Activated T-cell treated with anti-CD3 and anti-CD28 coated beads, Interleukin-2, amount 50 U/mL, for 4 hours (primary cell): Measurements from ENCODE around the gene KIAA1328. TPM values are rescaled to one million over a fixed set of nuclear protein-coding genes. Genes with fewer than 3 reads are reported as not detected.
"Not testable (repeated sequence)": the region's sequence is repeated elsewhere in the genome, so short reads cannot be mapped to it uniquely, and the experiment has no call there.

Experiments used
- ATAC-seq, 2 donors: fragments of 200-7000 bp; cut with Tn5 transposase; one replicate each; pipeline ENCODE4 v1.10.0; 2021
- DNase-seq: peaks from one replicate; pipeline ENCODE4 v3.0.0-alpha.2; 2020
- H3K27me3 Mint-ChIP-seq: one replicate; pipeline ENCODE4 v1.8.0; 2021; ENCODE audit warnings: low read depth, mixed read lengths
- H3K36me3 Mint-ChIP-seq: one replicate; pipeline ENCODE4 v1.8.0; 2022; ENCODE audit warnings: mixed read lengths; ENCODE audit not compliant: insufficient read depth
- H3K4me1 Mint-ChIP-seq: one replicate; pipeline ENCODE4 v1.8.0; 2021; ENCODE audit warnings: low read depth, mixed read lengths
- H3K4me3 Mint-ChIP-seq: one replicate; pipeline ENCODE4 v1.8.0; 2021; ENCODE audit warnings: mild to moderate bottlenecking, moderate library complexity, mixed read lengths
- H3K9me3 Mint-ChIP-seq: one replicate; pipeline ENCODE4 v1.8.0; 2021; ENCODE audit warnings: mixed read lengths
- total RNA-seq, 3 donors: library from RNA; stranded (reverse); gene quantifications; one replicate each; pipeline ENCODE4 v1.2.1, GENCODE V29; 2021

The KIAA1328 gene
- total RNA-seq, 3 donors from 2014 or later = 4.3 to 5.2 (median 4.8) TPM

DNA sequence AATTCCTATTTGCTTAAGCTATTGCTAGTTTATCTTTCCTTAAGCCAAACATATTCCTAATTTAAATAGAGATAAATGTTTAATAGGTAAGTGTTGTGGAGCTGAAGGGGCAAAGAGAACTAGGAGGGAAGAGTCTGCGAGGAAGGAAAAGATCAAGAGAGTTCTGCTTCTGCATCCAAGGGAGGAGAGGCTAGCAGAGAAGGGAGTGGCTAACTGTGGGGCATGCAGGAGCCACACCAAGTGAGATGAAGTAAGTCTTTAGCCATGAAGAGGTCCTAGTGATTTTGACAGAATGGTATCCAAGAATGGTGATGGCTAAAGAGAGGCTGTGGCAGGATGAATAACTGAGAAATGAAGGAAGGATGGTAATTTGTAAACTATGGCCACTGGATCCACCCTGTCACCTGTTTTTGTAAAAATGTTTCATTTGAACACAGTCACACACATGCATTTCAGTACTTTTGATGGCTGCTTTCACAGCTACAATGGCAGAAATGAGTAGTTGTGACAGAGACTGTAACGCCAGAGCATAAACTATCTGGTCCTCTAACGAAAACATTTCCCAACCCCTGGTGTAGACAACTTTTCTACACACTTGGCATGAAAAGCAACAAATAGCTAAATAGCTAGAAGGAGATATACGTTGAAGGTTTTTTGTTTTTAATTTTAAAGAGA, 15.7 kb upstream of the KIAA1328 start:
- DNase-seq = no peak
- Mint-ChIP-seq H3K27me3 (no peaks in the 10 kb centered on the region), H3K4me1 (peaks cover 5% of the 10 kb centered on the region), H3K36me3 (peaks cover 7% of the 10 kb centered on the region), H3K9me3 (no peaks in the 10 kb centered on the region), H3K4me3 (no peak overlapping the region)
- no peak for ATAC-seq

DNA sequence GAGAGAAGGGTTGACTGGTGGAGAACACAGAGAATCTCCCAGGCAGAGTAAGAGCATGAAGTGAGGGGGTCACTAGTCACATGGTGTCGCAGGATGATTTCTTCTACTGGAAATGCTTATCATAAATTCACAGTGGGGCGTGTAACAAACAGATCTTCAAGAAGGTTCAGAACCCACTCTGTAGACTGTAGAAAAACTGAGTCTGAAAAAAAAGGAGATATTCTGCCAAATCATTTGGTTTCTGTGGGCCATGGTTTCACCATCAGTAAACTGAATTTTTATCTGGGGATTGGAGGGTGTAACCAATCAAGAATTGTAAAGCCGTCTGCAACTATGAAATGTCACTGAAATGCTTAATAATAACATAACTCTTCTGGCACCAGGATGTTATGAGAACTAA, 15.1 kb upstream of the KIAA1328 start:
- Mint-ChIP-seq H3K9me3 (no peaks in the 10 kb centered on the region), H3K27me3 (no peaks in the 10 kb centered on the region), H3K4me1 (peaks cover 5% of the 10 kb centered on the region), H3K36me3 (peaks cover 10% of the 10 kb centered on the region), H3K4me3 (no peak overlapping the region)
- ATAC-seq = no peak
- no peak for DNase-seq

DNA sequence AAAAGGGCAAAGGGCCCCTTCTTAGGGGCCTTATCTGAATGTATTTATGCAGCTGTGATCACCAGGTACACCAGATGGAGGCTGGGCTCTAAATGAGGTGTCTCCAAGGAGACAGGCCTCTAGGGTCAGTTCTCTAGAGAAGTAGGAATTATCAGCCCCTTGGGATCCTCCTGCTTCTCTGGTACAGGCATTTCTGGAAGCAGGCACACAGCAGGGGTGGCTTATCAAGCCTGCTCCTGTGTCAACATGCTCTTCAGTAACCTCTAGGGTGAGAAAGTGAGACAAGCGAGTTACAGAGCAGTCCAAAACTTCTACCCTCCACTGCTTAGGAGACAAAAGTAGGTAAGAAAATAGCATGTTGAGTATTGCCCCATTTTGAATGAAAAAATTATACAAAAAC, 13.9 kb upstream of the KIAA1328 start:
- no peaks in the 10 kb centered on the region for H3K9me3 Mint-ChIP-seq
- peaks cover 10% of the 10 kb centered on the region for H3K36me3 Mint-ChIP-seq
- no peak overlapping the region for H3K4me3 Mint-ChIP-seq
- H3K4me1 Mint-ChIP-seq = no peaks in the 10 kb centered on the region
- H3K27me3 Mint-ChIP-seq = no peaks in the 10 kb centered on the region
- DNase-seq (no peak), ATAC-seq (no peak)

DNA sequence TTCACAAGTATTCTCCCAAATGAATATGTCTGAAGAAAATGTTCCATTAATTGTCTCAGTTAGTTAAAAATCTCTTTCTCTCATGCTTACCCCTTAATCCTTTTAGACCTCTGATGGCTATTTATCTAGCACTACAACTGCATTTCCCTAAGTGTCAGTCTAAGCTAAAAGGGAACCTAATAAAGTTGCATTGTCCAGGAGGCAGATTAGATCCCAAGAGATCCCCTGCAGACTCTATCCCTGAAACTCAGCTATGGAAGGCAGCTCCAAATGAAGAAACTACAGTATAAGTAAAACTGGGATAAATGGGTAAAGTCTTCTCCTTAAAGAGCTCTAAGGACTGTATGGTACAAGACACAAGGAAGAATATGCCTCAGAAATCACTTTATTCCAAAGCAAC, 12.8 kb upstream of the KIAA1328 start:
- H3K9me3 Mint-ChIP-seq, H3K4me1 Mint-ChIP-seq, H3K36me3 Mint-ChIP-seq, ATAC-seq, DNase-seq, H3K27me3 Mint-ChIP-seq, H3K4me3 Mint-ChIP-seq: not testable (repeated sequence)

DNA sequence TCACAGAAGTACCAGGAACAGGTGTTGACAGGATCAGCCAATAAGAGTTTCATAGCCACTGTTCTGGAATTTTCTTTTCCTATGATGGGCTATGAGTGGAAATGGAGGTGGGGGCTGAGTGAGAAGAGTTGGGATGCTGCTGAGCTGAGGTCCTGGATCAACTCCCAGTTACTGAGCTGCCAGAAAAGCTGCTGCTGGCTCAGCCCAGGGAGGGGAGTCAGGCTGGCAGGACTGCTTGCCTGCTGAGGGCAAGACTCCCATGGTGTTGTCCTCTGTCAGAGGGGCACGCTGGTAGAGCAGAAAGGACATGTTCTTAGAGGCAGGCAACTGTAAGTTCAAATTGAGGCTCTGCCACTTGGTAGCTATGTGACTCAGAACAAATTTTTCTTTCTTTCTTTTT, 11.9 kb upstream of the KIAA1328 start:
- DNase-seq (no peak), ATAC-seq (no peak)
- Mint-ChIP-seq H3K27me3 (no peaks in the 10 kb centered on the region), H3K4me3 (no peak overlapping the region), H3K9me3 (no peaks in the 10 kb centered on the region), H3K36me3 (peaks cover 10% of the 10 kb centered on the region), H3K4me1 (no peaks in the 10 kb centered on the region)

DNA sequence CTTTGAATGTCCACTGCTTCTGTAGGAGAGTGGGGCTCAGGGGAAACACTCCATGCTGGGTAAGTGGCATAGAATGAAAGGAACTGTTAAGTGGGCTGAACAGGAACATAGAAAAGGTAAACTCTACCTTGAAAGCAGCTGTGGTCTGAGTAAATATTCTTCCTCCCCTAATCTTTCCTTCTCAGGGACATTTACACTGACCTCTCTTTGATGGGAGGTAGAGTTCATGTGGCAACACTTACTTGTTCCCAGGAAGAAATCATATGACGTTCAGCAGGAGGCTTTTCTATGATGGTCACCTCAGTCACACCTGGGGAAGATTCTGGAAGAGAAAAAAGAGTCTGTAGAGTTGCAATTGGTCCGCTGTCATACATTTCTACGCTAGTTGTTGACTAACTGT, 10.3 kb upstream of the KIAA1328 start:
- Mint-ChIP-seq H3K9me3 (no peaks in the 10 kb centered on the region), H3K36me3 (peaks cover 10% of the 10 kb centered on the region), H3K4me3 (no peak overlapping the region), H3K27me3 (no peaks in the 10 kb centered on the region), H3K4me1 (no peaks in the 10 kb centered on the region)
- ATAC-seq (no peak), DNase-seq (no peak)

DNA sequence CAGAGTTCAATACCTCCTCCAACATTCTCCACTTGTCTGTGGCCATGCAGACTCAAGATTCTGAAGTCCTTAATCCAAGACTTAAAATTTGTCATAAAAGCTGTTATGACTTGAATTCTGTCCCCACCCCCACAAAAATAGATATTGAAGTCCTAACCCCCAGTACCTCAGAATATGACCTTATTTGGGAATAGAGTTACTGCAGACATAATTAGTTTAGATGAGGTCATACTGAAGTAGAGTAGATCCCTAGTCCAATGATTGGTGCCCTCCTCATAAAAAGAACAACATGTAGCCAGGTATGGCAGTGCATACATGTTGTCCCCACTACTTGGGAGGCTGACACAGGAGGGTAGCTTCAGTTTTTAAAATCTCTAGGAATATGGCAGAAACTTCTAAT, 9.3 kb upstream of the KIAA1328 start:
- ATAC-seq (no peak), DNase-seq (no peak)
- H3K27me3 Mint-ChIP-seq = no peaks in the 10 kb centered on the region
- H3K4me1 Mint-ChIP-seq = no peaks in the 10 kb centered on the region
- H3K9me3 Mint-ChIP-seq = no peaks in the 10 kb centered on the region
- H3K4me3 Mint-ChIP-seq = no peak overlapping the region
- H3K36me3 Mint-ChIP-seq = peaks cover 10% of the 10 kb centered on the region

DNA sequence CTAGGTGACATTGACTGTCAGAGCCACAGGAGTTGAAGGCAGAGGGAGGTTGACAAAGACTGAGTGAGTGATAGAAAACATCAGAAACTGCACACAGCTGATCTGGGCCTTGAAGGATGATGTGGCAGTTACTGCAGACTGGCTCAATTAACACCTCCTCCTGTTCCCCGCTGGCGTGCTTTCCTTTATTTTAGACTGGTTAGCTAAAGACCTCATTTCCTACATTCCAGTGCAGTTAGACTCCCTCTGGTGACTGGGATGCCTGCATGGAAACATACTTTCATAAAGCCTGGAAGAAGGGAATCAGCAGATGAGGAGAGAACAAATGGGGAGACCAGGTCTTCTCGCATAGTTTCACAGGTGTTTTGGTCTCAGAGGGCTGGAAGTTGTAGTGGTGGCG, 7.2 kb upstream of the KIAA1328 start:
- ATAC-seq (no peak), DNase-seq (no peak)
- Mint-ChIP-seq H3K4me1 (no peaks in the 10 kb centered on the region), H3K36me3 (peaks cover 6% of the 10 kb centered on the region), H3K4me3 (no peak overlapping the region), H3K27me3 (no peaks in the 10 kb centered on the region), H3K9me3 (no peaks in the 10 kb centered on the region)

DNA sequence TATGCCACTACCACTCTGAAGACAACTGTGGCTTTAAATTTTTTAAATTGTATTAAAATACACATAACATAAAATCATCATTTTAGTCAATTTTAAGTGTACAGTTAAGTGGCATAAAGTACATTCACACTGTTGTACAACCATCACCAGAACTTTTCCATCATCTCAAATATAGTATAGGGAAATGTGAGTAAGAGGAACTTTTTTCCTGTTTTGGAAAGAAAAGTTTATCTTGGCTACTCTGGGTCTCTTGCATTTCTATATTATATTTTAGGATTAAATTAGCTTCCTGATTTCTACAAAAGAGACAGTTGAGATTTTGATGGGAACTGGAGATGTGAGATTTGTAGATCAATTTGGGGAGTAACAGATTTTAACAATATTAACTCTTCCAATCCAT, 3.4 kb upstream of the KIAA1328 start:
- Mint-ChIP-seq H3K4me1 (peaks cover 21% of the 10 kb centered on the region), H3K36me3 (no peaks in the 10 kb centered on the region), H3K9me3 (no peaks in the 10 kb centered on the region), H3K4me3 (no peak overlapping the region), H3K27me3 (no peaks in the 10 kb centered on the region)
- ATAC-seq = no peak
- DNase-seq = no peak

DNA sequence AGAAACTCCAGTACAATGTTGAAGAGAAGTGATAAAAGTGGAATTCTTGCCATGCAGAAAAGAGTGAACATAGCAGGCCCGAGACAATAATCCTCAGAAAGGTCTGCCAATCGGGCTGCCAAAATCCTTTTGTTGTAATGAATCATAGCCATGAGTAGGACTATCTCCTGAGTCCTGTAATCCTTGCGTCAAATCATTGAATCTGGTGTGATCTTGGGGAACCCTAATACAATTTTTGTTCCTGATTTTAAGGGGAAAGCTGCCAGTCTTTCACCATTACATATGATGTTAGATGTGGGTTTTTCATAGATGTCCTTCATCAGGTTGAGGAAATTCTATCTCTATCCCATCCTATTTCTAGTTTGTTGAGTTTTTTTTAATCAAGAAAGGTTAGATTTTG, 2.4 kb upstream of the KIAA1328 start:
- ATAC-seq (no peak), DNase-seq (no peak)
- no peak overlapping the region for H3K4me3 Mint-ChIP-seq
- no peaks in the 10 kb centered on the region for H3K36me3 Mint-ChIP-seq
- peaks cover 27% of the 10 kb centered on the region for H3K4me1 Mint-ChIP-seq
- no peaks in the 10 kb centered on the region for H3K27me3 Mint-ChIP-seq
- no peaks in the 10 kb centered on the region for H3K9me3 Mint-ChIP-seq

DNA sequence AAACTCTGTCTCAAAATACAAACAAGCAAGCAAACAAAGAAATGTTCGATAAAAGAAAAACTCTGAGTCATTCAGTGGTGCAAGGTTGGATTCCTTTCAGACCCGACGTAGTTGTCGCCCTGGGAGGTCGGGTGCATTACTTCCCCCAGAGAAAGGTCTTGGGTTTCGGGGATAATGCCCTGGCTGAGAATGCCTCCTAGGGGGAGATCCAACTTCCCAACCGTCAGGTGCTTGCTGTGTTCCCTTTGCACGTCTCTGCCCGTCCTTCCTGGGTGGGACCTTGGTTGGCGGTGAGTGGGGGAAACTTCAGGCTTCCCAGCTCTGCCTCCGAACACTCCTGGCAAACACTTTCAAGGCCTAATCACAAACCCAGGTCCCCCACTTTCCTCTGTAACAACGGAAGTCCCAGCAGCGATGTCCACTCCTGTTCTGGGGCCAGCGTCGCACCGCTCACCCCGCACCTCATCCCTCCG, 734 bp upstream of the KIAA1328 start:
- Mint-ChIP-seq H3K36me3 (no peaks in the 10 kb centered on the region), H3K4me3 (peak overlapping the region; percentile 96), H3K4me1 (peaks cover 30% of the 10 kb centered on the region), H3K27me3 (no peaks in the 10 kb centered on the region), H3K9me3 (no peaks in the 10 kb centered on the region)
- peak; percentile 12 for DNase-seq
- peak; percentile 0 to 2 for ATAC-seq

DNA sequence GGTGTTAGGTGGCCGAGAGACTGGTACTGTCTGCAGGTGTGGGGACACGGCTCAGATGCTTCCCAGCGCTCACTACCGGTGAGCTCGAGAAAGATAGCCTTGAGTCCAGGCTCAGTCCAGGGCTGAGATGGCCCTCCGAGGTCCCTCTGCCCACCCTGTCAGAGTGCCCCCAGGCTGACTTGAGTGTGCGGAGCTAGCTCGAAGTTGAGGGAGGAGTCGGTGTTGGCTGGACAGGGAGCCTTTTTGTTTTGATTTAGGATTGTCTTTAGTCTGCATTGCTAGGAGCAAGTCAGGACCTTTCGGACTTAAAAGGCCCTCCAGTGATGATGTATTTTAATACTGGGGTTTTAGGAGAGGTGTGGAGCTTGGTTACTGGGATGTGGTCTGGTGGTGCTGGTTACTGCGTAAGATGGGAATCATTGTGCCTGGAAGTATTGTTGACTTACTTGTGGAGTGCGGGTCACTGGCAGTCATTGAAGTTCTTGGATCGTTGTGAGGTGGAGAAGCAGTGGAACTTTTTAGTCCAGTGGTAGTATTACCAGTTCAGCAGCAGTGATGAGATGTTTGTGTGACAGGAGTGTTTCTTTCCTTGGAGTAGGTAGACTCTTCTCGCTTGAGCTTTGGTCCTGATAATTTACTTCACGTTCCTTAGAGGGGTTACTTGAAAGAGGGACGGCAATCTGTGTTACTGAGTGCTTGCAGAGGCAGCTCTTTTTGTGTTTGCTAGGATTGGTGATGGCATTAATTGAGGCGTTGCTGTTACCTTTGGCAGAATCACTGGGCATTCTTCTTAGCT, 633 bp downstream of the KIAA1328 start:
- DNase-seq (no peak), ATAC-seq (no peak)
- H3K36me3 Mint-ChIP-seq = no peaks in the 10 kb centered on the region
- peaks cover 30% of the 10 kb centered on the region for H3K4me1 Mint-ChIP-seq
- H3K9me3 Mint-ChIP-seq = no peaks in the 10 kb centered on the region
- no peaks in the 10 kb centered on the region for H3K27me3 Mint-ChIP-seq
- peak overlapping the region; percentile 96 for H3K4me3 Mint-ChIP-seq

DNA sequence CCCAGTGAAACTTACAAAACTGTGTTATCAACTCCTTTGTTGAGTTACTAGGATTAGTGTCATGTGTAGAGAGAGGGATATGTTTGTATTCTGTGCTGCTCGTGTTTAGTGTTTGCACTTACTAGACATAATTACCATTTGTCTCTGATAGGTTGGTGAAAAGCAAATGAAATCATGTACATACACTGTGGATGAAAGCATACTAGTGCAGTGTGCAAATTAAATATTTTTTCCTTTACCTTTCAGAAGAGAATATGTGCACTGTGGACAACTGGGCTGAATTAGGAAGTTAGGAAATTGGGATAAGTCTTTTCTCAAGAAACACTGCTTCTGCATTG, 1.2 kb downstream of the KIAA1328 start:
- DNase-seq = no peak
- Mint-ChIP-seq H3K27me3 (no peaks in the 10 kb centered on the region), H3K4me3 (peak overlapping the region; percentile 96), H3K4me1 (peaks cover 30% of the 10 kb centered on the region), H3K36me3 (peaks cover 2% of the 10 kb centered on the region), H3K9me3 (no peaks in the 10 kb centered on the region)
- ATAC-seq = no peak

DNA sequence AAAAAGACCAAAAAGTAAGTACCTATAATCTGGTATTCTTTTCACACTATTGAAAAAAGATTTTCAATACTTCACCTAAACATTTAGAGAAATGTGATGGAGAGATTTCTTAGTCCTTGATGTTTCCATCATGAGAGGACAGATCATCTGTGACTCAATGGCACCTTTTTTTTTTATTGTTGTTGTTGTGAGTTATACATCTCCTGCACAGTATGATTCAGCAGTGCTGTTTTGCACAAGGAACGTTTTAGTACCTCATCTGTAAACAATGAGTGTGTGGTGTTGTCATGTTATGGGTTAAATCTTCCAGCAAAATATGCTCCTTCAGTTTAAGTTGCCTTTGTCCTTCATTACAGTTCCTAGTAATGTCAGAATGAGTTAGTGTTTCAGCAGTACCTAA, 2.2 kb downstream of the KIAA1328 start:
- no peaks in the 10 kb centered on the region for H3K27me3 Mint-ChIP-seq
- no peaks in the 10 kb centered on the region for H3K9me3 Mint-ChIP-seq
- peaks cover 7% of the 10 kb centered on the region for H3K36me3 Mint-ChIP-seq
- ATAC-seq (no peak), DNase-seq (no peak)
- no peak overlapping the region for H3K4me3 Mint-ChIP-seq
- H3K4me1 Mint-ChIP-seq = peaks cover 30% of the 10 kb centered on the region

DNA sequence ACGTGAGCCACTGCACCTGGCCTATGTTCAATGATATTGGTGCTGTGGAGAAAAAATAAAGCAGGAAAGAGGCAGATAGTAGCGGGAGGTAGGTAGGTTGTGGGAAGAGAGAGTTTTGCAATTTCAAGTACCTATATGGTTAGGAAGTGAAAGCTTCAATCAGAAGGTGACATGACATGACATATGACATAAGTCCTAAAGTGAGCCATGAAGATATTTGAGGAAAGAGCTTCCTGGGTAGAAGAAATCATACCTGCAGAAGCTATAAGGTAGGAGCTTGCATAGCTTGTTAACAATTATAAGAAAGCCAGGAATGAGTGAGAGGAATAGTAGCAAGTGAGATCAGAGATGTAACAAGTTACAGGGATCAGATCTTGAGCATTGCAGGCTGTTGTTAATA, 4.2 kb downstream of the KIAA1328 start:
- ATAC-seq (no peak), DNase-seq (no peak)
- H3K9me3 Mint-ChIP-seq = no peaks in the 10 kb centered on the region
- H3K4me3 Mint-ChIP-seq = no peak overlapping the region
- peaks cover 17% of the 10 kb centered on the region for H3K36me3 Mint-ChIP-seq
- H3K27me3 Mint-ChIP-seq = no peaks in the 10 kb centered on the region
- H3K4me1 Mint-ChIP-seq = peaks cover 22% of the 10 kb centered on the region
